HG03520 (cell line): Measurements from ENCODE around the gene TMEM151B.
A peak's percentile ranks its signal among the peaks of the same experiment; 100 is the strongest.
"Not testable (repeated sequence)": the region's sequence is repeated elsewhere in the genome, so short reads cannot be mapped to it uniquely, and the experiment has no call there.

Experiments
- ATAC-seq: cut with Tn5 transposase; IDR thresholded peaks from one replicate; pipeline ENCODE4 v1.9.1; 2021; ENCODE audit warnings: mild to moderate bottlenecking, moderate library complexity; ENCODE audit not compliant: unreplicated experiment

TMEM151B gene

GRCh38 chr6:44269921-44270525 lies at the start of gene TMEM151B:
TMEM151B (plus strand) TSS chr6:44270450; CDS start chr6:44270743, 293 bp downstream.
- no peak for ATAC-seq

- ATAC-seq, result no peak
Observed at GRCh38 chr6:44220913-44221290, 49.3 kb upstream of the TMEM151B start.

GRCh38 chr6:44221291-44221960 lies 48.8 kb upstream of the TMEM151B start:
- peak; percentile 37 for ATAC-seq

- ATAC-seq, result no peak
Observed at GRCh38 chr6:44221961-44222335, 48.3 kb upstream of the TMEM151B start.

- no peak for ATAC-seq
Observed at GRCh38 chr6:44222486-44223318, 47.5 kb upstream of the TMEM151B start.

- ATAC-seq, result peak; percentile 31
Observed at GRCh38 chr6:44223319-44224028, 46.8 kb upstream of the TMEM151B start, which contains the start of gene SLC29A1. SLC29A1 (plus strand) TSS chr6:44223595; CDS start chr6:44227314, 3,719 bp downstream.

- no peak for ATAC-seq
Observed at GRCh38 chr6:44224029-44224964, 46.0 kb upstream of the TMEM151B start.

- no peak for ATAC-seq
Observed at GRCh38 chr6:44224965-44225305, 45.3 kb upstream of the TMEM151B start.

- ATAC-seq, result no peak
Observed at GRCh38 chr6:44225579-44226325, 44.5 kb upstream of the TMEM151B start.

- ATAC-seq, result no peak
Observed at GRCh38 chr6:44226368-44227147, 43.7 kb upstream of the TMEM151B start.

GRCh38 chr6:44227148-44227793 lies 43.0 kb upstream of the TMEM151B start:
- ATAC-seq, result no peak

- ATAC-seq, result no peak
Observed at GRCh38 chr6:44228031-44228430, 42.2 kb upstream of the TMEM151B start.

- no peak for ATAC-seq
Observed at GRCh38 chr6:44228433-44228832, 41.8 kb upstream of the TMEM151B start.

GRCh38 chr6:44228836-44229235 lies 41.4 kb upstream of the TMEM151B start:
- ATAC-seq, result no peak

GRCh38 chr6:44229376-44230033 lies 40.7 kb upstream of the TMEM151B start:
- ATAC-seq, result no peak

GRCh38 chr6:44230034-44230675 lies 40.1 kb upstream of the TMEM151B start:
- ATAC-seq, result no peak

GRCh38 chr6:44231426-44231825 lies 38.8 kb upstream of the TMEM151B start:
- not testable (repeated sequence) for ATAC-seq
